Non-pigmented ciliary epithelial cell (primary cell): ENCODE measurements around the gene COG7.
"Not testable (repeated sequence)": the region's sequence is repeated elsewhere in the genome, so short reads cannot be mapped to it uniquely, and the experiment has no call there.

Experiments
- DNase-seq: peaks from one replicate; pipeline ENCODE4 v3.0.0-alpha.2; 2010; ENCODE audit warnings: low read depth

COG7 gene

DNA sequence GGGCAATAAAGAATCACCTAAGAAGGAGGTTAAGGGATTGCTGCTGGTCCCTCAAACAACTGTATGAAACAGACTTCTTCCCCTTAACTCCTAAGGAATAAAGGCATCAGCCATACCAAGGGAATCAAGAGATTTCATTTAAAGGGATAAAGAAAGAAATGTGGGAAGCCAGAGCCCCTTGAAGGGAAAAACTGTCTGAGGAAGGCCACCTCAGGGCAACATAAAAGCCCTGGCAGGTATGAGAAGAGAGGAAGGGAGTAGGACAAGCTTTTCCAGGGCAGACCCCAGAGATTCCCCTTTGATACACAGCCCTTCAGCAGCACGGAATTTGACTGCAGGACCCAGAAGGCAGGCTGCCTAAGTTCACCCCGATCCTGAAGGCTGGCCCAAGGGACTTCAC, 43.5 kb downstream of the COG7 start:
- no peak for DNase-seq

DNA sequence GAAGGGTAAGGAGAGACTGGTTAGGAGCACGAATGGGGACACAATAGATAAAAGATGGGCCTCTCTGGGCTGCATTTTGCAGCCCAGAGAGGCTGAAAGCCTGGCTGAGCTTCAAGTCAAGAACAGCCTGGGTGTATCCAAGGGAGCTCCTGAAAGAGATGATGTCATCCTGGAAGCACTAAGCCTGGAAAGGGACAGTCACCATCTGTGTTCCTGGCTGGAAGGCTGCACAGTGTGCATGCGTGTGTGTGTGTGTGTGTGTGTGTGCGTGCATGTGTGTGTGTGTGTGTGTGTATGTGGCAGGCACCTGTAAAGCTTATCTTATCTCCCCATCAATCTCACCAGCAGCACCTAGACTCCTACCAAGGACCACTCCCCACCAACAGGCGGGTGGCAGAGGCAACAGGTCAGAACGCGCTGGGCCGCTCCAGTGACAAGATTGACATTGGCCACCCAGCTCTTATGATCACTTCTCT, 44.1 kb downstream of the COG7 start:
- no peak for DNase-seq

DNA sequence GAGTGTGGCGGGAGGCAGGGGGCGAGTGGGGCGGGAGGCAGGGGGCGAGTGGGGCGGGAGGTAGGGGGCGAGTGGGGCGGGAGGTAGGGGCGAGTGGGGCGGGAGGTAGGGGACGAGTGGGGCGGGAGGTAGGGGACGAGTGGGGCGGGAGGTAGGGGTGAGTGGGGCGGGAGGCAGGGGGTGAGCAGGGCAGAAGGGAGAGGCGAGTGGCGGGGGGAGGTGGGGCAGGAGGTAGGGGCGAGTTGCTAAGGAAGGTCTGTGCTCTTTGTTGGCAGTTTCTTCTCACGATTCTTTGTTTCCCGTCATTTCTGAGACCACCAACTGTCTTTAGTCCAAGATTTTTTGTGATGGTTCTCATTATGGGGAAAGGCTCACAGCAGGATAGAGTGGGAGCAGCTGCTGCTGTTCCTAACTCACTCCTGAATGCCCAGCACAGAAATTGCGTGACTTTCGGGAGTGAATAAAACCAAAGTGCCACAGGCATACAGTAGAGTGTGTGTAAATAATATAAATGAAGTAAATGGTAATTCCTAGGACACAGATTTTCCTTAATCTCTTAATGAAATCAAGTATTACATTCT, 44.7 kb downstream of the COG7 start:
- no peak for DNase-seq

DNA sequence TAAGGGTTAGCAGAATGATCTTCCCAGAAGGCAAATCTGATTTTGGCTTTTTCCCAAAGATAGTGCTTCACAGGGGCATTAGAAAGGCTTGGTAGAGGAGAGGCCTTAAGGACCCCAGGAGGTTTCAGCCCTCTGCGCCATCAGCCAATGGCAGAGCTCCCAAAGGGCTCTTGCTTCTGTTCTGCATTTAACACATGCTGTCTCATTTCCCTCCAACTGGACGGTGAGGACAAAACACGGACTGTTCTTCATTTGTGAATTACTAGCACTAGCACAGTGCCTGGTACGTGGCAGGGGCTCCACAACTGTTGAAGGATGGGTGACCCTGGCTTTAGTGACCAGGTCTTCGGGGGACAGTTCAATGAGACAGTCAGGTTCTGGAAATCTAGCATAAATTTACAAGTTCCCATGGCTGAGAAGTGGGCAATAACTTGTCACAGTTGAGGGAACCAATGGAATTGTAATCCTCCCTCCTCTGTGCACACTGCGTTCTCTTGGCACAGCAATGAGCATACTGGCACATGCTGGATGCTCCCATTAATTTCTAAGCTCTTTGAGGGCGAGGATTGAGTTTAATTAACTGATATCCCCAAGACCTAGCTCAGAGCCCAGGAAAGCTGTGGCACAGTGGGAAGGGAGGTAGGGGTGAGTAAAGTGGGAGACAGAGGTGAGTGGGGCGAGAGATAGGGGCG, 45.4 kb downstream of the COG7 start:
- DNase-seq: no peak

DNA sequence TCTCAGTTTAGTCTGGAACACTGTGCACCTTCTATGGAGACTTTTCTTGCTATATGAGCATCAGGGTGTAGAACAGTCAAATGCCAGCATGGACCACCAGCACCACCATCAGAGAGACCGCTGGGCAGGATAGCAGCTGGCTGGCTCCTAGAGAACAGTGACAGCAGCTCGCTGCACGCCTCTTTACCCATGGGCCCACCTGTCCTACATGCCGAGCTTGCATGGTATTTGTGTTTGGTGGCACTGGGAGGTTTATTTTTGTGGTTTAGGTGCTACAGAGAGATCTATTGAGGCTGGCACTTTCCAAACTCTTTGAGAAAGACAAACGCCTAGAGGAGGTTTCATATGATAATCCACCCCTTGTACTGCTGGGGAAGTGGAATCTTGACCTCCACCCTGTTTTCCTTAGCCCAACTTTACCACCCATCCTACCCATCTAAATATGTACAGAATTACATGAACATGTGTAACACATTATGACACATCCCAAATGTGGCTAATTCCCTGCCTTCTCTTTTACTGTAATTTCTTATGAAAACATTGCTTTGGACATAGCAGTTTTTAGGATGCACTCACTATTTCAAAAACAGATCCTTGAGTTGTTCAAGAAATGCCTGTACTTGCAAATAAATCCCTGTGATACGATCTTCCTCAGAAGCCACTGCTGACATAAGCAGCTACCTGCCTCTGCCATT, 46.3 kb downstream of the COG7 start:
- no peak for DNase-seq

DNA sequence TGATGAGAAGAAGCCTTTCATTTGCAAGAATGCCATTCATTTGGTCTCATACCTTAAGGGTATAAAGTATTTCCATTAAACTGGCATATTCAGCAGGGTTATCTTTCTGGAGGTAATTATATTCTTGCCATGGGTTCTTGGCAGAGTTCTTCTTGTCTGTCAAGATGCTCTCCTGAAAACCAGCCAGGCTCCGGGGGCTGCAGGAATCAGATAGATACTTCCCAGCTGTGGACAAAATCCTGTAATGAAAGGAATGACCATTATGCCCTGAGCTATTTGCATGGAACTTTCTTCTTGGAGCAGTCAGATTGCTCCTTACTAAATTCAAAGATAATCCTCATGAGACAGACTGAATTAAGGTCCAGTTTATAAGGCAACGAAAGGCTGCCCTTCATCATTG, 47.0 kb downstream of the COG7 start:
- DNase-seq: no peak

DNA sequence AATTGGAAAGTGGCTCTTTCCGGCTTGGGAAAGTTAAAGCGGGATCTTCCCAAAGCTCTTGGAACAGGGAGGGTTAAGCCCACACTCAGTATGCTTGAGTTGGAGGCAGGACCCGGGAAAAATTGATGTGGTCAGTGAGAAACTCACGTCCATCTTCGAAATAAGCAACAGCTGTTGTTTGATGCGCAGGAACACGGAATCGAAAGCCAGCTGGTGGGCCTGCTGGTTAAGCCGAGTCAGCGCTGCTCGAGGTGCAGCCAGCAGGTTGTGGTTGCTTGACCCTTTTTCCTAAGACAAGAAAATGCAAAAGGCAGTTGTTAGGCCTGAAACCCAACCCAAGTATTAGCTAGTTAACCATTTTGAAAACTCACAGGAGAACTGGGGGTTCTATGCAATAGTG, 49.4 kb downstream of the COG7 start:
- no peak for DNase-seq

DNA sequence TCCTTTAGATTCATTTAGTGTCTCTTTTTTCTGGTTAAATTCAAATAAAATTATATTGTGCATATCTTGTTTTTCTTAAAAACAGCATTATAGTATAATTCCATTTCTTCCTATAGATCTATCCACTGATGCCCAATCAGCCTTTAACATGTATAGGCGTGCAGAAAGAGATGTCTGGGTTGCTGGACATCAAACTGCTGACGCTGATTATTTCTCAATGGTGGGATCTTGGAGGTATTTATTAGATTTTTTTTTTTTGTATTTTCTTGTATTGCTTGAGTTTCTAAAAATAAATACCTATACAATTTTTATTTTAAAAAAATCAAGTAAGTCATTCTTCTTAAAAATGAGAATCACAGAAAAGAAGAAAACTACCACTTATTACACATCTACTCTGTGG, 50.9 kb downstream of the COG7 start:
- no peak for DNase-seq

DNA sequence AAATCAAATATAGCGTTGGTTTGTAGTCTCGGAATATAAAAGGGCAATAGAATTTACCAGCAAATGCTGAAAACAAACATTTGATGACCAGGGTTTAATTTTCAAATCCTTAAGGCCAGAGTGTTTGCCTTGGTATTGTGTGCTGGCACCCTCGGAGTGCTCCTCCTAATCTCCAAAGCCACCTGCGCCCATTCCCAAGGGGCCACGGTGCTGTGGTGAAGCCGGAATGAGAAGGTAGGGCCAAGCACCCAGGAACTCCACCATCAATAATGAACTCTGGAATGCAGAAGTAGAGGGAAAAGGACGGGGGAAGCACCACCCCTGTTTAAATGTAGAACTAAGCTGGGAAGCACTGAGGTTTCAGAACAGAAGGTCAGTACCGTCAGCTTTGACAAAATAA, 51.9 kb downstream of the COG7 start:
- DNase-seq: no peak

DNA sequence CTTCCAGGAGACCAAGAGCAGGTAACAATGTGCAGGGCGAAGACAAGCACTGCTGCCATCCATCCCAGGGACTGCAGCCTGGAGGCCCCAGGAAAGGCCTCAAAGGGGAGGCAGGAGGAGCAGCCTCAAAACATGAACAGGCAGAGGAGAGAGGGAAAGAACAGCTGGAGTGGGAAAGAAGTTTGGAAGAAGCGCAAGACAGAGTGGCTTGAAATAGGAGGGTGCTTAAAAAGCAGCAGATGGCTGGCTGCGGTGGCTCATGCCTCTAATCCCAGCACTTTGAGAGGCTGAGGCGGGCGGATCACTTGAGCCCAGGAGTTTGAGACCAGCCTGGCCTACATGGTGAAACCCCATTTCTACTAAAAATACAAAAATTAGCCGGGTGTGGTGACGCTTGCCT, 52.5 kb downstream of the COG7 start:
- DNase-seq: not testable (repeated sequence)

DNA sequence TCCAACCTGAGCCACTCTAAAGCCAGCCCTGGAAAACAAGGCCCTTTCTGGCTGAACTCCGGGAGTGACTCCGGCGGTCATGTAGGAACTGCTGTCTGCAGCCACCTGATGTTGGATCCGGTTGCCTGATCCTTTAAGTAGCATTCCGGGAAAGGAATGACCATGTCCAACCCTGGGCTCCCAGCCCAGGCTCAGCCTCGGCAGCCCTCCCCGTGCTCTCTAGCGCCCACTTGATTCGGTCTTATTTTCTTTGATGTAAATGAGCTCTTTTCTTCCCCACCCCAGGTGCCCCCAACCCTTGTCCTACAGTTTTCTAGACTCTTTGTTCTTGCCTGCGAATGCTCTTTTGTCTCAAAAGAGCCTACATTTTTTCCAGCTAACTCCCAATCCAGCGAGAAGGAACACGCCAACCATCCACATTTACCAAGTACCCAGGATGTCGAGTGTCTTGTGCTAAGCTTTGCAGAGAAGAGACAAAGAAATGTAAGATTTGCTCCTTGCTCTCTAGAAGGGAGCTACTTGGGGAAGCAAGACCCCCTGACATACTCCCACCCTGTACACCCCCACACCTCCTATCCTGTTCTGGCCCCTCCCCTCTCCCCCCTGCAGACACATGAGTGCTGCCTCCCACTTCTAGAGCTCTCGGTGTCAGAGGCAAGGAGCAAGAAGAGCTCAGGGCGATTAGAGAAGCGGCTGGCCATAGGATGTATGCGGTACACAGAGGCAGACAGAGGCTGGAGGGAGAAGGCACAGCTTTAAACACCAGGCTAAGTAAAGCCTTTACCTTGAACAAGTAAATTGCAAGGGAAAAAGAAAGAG, 53.8 kb downstream of the COG7 start:
- DNase-seq: no peak

DNA sequence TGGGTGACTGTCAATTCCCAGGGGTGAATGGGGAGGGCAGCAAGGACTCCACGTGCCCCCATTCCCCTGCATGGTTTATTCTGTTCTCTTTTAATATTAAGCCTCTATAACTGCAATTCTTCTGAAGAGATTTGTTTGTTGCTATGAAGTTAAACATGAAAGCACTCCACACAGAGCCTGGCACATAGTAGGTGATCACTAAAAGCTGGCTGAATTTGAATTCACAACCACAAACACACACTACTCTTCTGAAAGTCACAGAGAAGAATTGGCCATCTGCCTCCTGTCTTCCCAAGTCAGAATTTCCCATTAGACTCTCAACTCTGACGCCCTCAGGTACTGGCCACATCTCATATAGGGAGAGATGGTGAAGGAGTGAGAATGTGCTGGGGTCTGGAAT, 55.5 kb downstream of the COG7 start:
- DNase-seq: no peak

DNA sequence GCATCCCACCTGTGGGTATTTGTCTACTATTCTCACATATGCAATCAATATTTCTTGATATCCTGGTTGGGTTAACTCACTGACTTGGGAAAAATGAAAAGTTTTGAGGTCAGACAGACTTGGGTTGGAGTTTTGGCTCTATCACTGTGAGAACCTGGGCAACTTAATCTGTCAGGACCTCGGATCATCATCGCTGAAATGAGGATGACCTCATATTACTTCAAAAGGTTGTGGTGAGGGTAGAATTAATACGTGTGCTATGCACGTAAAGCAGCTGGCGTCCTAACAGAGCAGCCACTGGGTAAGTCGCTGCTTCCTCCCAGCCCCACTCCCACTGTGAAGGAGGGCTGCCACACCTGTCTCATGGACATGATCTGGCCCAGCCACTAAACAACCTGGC, 57.3 kb downstream of the COG7 start:
- no peak for DNase-seq

DNA sequence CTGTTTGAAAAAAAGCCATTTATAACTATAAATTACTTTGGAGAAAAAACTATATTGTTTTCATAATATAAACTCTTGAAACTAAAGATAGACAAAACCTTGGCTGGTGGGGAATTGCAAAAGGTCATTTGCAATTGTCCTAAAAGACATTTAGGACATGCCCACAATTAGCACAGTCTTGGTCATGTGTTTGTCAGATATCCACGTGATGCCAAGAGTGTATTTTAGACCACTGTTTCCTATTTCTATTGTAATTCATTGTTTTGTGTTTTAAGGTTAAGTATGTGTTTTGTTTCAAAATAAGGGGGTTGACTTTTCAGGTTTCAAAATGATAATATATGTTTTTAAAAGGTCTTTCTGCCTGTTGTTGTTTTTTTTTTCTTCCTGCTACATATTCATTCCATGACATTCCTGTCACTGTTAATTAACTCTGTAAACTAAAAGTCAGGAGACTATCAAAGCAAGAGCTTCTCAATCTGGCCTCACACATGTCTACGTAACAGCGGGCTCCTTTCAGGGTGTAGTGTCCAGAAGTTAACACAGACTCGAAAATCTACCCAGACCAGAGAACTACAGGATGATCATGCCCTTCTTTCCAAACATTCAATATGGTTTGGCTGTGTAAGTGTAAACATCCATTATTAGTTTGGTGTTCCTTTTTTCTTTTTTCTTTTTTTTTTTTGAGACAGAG, 58.7 kb downstream of the COG7 start:
- no peak for DNase-seq

DNA sequence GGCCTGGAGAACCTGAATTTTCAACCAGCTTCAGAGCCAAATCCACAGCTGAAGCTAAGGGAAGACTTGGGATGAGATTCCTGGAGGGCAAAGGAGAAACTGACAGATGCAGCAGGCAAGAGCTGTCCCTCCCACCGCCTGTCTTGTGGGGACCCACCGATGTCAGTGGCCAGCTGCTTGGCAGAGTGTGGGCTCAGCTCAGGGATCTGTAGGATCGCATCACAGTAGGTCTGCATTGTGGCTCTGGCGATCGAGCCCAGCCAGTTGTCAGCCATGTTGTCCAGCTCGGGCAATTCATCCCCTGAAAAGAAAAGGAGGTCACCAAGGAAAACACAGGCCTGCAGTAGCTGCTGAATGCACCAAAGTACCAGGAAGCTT, 60.8 kb downstream of the COG7 start:
- DNase-seq: no peak

DNA sequence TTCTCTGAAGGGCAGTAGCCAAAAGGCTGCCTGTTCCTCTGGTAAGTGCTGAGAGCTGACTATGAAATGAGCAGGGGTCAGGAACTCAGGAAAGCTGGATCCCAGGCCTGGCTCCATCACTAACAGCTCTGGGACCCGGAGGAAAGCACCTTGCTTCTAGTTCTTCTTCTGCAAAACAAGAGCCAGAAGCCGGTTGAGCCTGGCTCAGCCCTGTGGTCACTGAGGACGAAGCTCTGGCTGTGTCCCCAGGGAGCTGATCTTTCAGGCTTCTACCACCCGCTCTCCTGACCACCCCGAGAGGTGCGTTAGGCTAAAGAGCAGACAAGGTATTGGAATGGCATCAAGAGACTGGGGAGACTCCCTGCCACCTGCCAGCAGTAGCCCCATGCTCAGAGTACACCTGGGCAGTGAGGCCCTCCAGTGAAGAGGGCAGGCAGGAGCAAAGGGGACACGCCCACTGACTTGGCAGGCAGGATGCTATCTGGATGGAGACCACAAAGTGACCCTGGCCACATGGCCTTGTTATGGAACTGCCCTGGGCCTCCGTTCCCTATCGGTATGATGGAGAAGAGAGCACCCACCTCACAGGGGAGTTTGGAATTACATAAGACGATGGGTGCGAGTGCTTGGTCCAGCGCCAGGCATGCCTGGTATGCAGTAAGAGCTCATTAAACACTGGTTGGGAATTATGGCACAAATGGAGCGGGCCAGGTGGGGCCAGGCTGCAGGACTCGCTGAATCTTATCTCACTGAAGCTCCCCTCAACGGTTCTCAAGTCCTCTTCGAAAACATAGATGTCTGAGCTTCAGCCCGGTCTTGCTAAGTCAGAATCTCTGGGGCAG, 61.4 kb downstream of the COG7 start:
- DNase-seq: no peak

DNA sequence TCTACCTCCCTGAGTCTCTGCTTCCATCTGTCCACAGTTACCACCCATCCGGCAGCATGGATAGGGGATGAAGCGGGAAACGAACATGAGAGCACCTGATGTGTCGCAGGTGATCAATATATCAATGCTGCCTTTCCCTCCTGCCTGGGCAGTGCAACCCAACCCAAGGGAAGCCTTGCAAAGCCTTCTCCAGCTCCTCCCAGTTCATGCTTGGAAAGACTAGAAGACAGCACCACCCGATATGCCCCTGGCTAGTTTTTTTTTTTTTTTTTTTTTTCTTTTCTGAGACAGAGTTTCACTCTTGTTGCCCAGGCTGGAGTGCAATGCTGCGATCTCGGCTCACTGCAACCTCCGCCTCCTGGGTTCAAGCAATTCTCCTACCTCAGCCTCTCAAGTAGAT, 63.1 kb downstream of the COG7 start:
- not testable (repeated sequence) for DNase-seq

DNA sequence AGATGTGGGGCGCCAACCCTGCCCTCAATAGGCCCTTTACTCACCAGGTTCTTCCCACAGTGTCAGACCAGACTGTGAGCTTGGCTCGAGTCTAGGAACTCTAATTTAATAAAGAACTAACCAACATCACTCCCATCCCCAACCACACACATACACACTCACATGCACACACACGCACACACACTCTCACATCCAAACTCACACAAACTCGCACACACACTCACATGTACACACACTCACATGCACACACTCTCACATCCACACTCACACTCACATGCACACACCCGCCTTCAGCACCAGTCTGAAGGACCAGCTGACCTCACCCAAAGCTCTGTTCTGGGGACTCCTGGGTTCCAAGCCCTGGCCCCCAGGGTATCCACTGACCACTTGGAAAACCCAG, 63.8 kb downstream of the COG7 start:
- DNase-seq: no peak

DNA sequence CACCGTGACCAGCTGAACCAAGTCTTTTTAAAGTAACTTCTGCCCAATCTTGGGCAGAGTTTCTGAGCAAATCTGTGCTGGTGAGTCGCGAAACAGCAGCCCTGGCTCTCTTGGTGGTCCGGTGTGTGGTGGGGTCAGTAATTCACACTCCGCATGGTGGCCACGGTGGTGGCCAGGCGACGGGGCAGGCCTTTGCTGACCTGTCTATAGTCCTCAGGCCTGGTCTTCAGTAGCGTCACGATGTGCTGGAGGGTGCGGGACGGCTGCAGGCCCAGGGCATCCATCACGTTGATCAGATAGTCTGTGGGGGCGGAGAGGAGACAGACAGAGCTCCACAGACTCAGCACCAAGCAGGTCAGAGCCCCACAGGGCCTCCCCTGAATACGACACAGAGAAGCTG, 64.2 kb downstream of the COG7 start:
- no peak for DNase-seq

DNA sequence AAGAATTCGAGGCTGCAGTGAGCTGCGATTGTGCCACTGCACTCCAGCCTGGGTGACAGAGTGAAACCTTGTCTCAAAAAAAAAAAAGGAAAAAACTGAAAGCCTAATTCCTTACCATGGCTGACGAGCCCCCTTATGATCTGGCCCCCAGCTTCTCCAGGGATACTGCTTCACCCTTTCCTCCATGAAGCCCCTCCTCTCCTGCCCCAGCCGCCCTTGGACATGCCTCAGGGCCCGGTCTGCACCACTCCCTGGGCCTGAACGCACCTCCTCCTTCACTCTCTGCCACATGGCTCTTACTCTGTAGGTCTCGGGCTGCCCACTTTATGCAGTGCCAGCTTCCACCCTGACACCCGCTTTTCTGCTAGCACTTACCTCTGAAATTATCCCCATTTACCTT, 65.3 kb downstream of the COG7 start:
- DNase-seq: no peak

DNA sequence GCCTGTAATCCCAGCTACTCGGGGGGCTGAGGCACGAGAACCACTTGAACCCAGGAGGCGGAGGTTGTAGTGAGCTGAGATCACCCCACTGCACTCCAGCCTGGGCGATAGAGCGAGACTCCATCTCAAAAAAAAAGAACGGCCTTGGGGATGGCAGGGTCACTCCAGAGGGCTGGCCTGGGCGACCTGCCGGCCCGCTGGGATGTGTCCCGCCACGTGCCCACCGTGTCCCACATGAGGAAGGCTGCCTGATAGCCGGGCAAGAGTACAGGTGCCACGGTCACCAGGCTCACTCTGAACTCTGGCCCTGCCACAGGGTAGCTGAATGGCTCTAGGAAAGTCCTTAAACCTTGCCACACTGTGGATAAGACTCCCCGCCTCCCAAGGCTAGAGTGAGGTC, 67.5 kb downstream of the COG7 start:
- no peak for DNase-seq
